Caki2 (cell line): ENCODE data around the gene INTS4. TPM values are rescaled to one million over a fixed set of nuclear protein-coding genes. Genes with fewer than 3 reads are reported as not detected.
"Not testable (repeated sequence)": the region's sequence is repeated elsewhere in the genome, so short reads cannot be mapped to it uniquely, and the experiment has no call there.

Experiments
- DNase-seq: peaks from one replicate; pipeline ENCODE4 v3.0.0-alpha.2; 2015; ENCODE audit warnings: low read depth
- in situ Hi-C: cut with HindIII; loops from 2 replicates; pipeline ENCODE4 v1.10.0; 2016; ENCODE audit warnings: low sequenced_read_pairs, low pct_unique_long_range_greater_than_20kb, mixed read lengths
- total RNA-seq: library from RNA; depleted of rRNA; stranded (reverse); fragments of >200 nt; shearing (Covaris generic); gene quantifications from 2 replicates; pipeline ENCODE4 v1.2.3, GENCODE V29; 2014; ENCODE audit warnings: low replicate concordance; rRNA removed

The INTS4 gene
- total RNA-seq, 1 experiment from 2014 or later, result 21.6 TPM

DNA sequence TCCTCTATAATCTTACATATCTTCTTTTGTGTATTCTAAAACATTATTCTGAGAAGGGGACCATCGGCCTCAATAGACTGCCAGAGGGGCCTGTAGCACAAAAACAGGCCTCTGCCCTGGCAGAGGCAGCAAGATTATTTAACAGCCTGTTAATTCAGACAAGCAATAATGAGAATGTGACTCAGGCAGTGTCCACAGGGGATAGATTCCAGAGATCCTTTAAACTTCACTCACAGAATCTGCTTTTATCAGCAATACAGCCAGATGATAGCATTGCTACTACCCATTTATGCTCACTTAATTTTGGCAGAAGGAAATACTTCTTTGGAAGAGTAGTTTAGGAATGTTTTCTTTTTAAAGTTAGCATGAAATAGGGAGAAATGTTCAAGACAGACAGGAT, 128.7 kb downstream of the INTS4 start:
- in situ Hi-C loops, result no loop called here

DNA sequence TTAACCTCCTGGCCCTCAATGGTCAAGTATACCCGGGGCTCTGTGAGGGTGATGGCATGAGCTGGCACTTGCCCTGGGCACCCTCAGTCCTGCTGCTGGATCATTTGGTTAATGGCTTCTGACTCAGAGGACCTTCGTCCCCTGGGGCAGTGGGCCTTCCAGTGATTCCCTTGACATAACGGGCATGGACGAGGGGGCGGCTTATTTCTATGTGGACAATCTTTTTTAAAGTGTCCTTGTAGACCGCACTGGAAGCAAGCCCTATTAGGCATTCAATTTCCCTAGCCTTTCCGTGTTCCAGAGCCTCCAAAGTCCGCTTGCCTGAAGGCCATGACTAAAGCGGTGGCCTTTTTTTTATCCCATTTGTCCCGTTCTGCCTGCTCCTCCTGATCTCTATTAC, 133.0 kb downstream of the INTS4 start:
- in situ Hi-C loops, DNase-seq: not testable (repeated sequence)

More for the DNA sequence above, 128.7 kb downstream of the INTS4 start:
- no peak for DNase-seq

DNA sequence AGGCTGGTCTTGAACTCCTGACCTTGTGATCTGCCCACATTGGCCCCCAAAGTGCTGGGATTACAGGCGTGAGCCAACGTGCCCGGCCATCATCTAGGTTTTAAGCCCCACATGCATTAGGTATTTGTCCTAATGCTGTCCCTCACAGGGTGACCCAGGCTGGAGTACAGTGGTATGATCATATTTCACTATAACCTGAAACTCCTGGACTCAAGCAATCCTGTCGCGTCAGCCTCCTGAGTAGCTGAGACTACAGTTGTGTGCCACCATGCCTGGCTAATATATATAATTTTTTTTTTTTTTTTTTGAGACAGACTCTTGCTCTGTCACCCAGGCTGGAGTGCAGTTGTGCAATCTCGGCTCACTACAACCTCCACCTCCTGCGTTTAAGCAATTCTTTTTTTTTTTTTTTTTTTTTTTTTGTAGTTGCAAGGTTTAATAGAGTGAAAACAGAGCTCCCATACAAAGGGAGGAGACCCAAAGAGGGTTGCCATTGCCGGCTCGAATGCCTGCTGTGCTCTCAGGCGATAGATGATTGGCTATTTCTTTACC, 136.5 kb downstream of the INTS4 start:
- in situ Hi-C loops, DNase-seq: not testable (repeated sequence)

DNA sequence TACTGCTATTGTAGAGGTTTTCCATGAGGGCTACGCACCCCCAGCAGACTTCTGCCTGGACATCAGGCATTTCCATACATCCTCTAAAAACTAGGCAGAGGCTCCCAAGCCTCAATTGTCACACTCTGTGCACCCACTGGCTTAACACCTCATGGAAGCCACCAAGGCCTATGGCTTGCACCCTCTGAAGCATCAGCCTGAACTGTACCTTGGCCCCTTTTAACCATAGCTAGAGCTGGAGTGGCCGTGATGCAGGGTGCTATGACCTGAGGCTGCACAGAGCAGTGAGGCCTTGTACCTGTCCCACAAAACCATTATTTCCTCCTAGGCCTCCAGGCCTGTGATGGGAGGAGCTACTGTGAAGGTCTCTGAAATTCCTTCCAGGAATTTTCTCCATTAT, 139.6 kb downstream of the INTS4 start:
- in situ Hi-C loops, result no loop called here

DNA sequence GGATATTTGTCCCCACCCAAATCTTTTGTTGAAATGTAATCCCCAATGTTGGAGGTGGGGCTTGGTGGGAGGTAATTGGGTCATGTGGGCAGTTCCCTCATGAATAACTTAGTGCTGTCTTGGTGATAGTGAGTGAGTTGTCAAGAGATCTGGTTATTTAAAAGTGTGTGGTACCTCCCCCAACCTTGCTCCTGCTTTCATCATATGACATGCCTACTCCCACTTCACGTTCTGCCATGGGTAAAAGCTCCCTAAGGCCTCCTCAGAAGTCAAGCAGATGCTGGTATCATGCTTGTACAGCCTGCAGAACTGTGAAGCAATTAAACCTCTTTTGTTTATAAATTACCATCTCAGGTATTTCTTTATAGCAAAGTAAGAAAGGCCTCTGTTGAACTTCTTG, 143.0 kb downstream of the INTS4 start:
- in situ Hi-C loops, result no loop called here
- DNase-seq, result no peak

More for the DNA sequence above, 139.6 kb downstream of the INTS4 start:
- DNase-seq, result no peak

DNA sequence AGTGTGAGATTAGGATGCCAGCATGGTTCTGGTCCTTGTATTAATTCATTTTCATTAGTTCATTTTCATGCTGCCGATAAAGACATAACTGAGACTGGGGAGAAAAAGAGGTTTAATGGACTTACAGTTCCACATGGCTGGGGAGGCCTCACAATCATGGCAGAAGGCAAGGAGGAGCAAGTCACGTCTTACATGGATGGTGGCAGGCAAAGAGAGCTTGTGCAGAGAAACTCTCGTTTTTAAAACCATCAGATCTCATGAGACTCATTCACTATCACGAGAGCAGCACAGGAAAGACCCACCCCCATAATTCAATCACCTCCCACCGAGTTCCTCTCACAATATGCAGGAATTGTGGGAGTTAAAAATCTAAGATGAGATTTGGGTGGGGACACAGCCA, 150.8 kb downstream of the INTS4 start:
- DNase-seq, in situ Hi-C loops: not testable (repeated sequence)

DNA sequence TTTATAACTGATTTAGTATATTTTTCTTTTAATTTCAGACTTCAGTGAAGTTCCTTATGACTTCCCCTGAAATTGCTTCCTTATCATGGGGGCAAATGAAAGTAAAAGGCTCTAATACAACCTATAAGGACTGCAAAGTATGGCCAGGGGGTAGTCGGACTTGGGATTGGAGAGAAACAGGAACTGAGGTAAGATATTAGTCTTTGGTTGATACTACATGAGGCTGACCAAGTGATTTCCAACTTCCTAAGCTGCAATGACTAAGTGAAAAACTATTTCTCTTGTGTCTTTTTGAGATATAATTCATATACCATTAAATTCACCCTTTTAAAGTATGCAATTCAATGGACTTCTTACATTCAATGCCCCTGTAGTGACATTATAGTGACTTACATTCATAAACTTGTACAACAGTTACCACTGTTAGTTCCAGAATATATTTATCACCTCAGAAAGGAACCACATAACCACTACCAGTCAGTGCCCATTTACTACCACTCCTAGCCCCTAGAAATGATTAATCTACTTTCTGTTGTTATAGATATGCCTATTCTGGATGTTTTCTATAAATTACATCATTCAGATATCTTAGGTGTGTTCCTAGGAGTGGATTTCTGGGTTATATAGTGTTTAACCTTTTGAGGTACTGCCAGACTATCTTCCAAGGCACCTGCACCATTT, 151.9 kb downstream of the INTS4 start:
- DNase-seq, result no peak
- in situ Hi-C loops, result no loop called here

DNA sequence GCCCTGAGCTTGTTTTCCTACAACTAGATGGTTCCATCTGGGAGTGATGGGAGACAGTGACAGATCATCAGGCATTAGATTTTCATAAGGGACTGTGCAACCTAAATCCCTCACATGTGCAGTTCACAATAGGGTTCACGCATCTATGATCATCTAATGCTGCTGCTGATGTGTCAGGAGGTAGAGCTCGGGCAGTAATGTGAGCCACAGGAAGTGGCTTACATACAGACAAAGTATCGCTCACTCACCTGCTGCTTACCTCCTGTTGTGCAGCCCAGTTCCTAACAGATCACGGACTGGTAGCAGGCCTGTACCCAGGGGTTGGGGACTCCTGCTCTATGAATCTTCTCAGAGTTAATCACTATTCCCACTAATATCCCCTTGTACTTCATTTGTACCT, 161.2 kb downstream of the INTS4 start:
- in situ Hi-C loops, result no loop called here
- no peak for DNase-seq

DNA sequence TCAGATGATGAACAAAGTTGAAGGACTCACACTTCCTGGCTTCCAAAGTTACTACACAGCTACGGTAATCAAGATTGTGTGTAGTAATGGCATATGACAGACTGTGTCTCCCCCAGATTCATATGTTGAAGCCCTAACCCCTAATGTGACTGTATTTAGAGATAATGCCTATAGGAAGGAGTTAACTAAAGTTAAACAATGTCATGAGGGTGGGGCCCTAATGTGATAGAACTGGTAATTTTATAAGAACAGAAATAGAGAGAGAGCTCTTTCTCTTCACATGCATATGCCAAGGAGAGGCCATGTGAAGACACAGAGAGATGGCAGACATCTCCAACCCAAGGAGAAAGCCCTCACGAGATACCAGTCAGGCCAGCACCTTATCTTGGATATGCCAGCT, 165.5 kb downstream of the INTS4 start:
- in situ Hi-C loops, result no loop called here
- DNase-seq, result no peak

Other genes with a start within 250 kb of the INTS4 start
- 4.9 and 16.9 TPM in 2 replicates for gene RSF1, start 173.9 kb downstream of the INTS4 start, total RNA-seq
- 6.8 and 21.1 TPM in 2 replicates for gene AAMDC, start 173.5 kb downstream of the INTS4 start, total RNA-seq
- 7.2 and 10.0 TPM in 2 replicates for gene KCTD14, start 28.6 kb upstream of the INTS4 start, total RNA-seq
- gene THRSP, start 69.2 kb upstream of the INTS4 start, total RNA-seq, result not detected in 2 replicates
- 129 and 148 TPM in 2 replicates for gene NDUFC2, start 85.2 kb upstream of the INTS4 start, total RNA-seq
- gene ALG8, start 145.0 kb upstream of the INTS4 start, total RNA-seq, result 27.6 and 108 TPM in 2 replicates
- gene KCTD21, start 194.0 kb upstream of the INTS4 start, total RNA-seq, result 1.4 and 7.1 TPM in 2 replicates
- gene USP35, start 194.3 kb upstream of the INTS4 start, total RNA-seq, result 3.1 and 5.6 TPM in 2 replicates